ENCODE data around the gene ATP8A2.

ATP8A2 gene

DNA sequence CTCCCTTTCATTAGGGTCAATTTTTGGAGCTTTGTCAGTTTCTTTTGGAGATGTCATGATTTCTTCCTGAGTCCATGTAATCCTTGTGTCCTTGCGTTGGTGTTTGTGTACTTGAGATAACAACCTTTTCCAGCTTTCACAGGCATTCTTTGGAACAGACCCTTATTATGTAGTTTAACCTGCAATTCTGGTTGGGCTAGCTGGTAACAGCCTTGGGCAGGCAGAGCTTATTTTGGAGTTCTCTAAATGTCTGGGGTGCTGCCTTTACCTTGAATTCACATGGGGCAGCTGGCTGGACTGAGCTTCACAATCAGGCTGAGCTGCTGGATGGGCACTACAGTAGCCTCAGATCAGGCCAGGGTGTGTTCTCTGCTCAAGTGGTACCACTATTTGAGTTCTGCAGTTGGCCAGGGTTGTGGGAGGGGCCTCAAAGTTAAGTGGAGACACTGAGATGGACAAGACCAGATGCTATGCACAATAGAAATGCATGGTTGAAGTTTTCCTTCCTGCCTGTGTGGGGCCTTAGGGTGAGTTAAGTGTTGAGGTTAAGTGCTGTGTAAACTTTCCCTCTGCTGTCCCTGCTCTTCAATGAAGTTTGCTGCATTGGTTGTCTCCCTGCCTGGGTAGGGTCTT lies 277.3 kb downstream of the ATP8A2 start:
- TF ChIP-seq, protein P1, sequence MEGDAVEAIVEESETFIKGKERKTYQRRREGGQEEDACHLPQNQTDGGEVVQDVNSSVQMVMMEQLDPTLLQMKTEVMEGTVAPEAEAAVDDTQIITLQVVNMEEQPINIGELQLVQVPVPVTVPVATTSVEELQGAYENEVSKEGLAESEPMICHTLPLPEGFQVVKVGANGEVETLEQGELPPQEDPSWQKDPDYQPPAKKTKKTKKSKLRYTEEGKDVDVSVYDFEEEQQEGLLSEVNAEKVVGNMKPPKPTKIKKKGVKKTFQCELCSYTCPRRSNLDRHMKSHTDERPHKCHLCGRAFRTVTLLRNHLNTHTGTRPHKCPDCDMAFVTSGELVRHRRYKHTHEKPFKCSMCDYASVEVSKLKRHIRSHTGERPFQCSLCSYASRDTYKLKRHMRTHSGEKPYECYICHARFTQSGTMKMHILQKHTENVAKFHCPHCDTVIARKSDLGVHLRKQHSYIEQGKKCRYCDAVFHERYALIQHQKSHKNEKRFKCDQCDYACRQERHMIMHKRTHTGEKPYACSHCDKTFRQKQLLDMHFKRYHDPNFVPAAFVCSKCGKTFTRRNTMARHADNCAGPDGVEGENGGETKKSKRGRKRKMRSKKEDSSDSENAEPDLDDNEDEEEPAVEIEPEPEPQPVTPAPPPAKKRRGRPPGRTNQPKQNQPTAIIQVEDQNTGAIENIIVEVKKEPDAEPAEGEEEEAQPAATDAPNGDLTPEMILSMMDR (IDR thresholded peaks at IDR 0.05; ENCODE audit: low read depth, low read length), result no peak
- no peak for DNase-seq (ENCODE audit: extremely low read depth, low read depth)

DNA sequence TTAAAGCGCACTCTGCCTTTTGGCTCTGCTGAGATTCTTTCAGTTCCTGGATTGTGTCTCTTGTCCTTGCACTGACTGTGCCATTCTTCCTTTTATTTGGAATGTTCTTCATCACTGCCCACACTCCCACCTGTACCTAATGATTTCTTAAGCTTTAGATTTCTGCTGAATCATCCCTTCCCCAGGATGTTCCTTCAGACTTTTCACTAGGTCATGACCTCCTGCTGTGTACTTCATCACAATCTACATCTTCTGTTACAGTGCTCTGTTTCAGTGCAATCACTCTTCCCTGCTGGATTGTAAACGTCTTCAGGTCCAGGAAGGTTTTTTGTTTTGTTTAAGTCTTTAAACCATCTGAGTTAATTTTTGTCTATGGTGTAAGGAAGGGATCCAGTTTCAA lies 281.0 kb downstream of the ATP8A2 start:
- TF ChIP-seq, protein P1 (IDR thresholded peaks at IDR 0.05; ENCODE audit: low read depth, low read length), result no peak
- no peak for DNase-seq (ENCODE audit: extremely low read depth, low read depth)

DNA sequence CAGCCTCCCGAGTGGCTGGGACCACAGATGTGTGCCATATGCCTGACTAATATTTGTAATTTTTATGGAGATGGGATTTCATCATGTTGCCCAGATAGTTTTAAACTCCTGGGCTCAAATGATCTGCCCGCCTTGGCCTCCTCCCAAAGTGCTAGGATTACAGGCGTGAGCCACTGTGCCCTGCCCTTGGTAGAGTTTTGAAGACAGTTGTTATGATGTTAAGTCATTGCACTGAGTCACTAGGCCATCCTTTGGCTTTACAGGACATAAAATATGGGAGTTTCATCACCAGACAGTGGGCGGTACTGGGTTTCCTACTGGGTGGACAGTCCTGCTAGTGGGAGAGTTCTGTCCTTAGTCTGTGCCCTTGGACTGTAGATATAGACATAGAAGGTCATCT lies 282.5 kb downstream of the ATP8A2 start:
- TF ChIP-seq, protein P1 (IDR thresholded peaks at IDR 0.05; ENCODE audit: low read depth, low read length), result no peak
- DNase-seq (ENCODE audit: extremely low read depth, low read depth), result no peak

DNA sequence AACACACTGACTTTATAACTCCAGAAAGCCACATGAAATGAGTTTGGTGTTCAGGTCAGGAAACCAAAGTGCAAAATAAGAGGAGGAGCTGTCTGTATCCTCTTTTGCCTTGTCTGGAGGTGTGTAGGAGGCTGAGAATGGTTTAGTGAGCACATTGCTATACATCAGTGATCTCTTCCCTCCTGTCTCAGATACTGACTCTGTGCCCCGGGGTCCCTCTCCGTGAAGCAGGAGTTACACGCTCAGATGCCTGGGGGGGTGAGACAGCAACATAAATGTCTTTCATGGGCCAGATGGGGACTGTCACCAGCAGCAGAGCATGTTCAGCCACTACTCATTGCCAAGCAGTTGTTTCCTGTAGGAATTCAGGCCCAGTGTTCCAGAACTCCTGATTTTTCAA lies 285.4 kb downstream of the ATP8A2 start:
- TF ChIP-seq, protein P1 (IDR thresholded peaks at IDR 0.05; ENCODE audit: low read depth, low read length), result no peak
- DNase-seq (ENCODE audit: extremely low read depth, low read depth), result no peak

DNA sequence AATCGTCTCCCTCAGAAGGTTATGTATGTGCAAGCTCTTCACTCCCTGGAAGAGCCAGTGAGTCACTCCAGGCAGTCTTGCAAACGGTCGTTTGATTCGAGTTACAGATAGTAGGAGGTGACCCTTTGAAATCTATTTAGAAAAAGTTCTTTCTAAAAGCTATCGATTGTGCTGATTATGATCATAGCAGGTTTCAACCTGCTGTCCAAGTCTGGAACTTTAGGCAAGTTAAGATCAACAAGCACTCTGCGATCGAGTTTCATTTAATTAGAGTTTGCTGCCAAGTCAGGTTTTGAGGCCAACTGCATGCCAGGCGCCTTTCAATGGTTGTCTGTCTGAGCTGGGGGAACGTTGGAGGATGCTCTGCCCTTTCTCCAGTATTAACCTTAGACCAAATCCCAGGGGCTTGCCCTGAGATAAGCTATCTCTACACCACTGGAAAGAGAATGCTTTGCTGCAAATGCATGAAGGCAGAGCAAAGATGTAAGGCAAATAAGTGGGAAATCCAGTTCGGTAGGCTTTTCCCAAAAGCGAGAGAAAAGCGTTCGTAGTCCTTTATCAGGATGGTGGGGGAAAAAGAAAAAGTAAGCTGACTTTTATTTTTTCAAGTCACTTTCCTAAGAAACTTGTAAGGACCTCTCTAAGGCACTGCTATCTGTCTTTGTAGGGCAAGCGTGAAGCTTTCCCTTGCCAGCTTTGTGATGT lies 287.5 kb downstream of the ATP8A2 start:
- DNase-seq (ENCODE audit: extremely low read depth, low read depth), result no peak
- TF ChIP-seq, protein P1 (IDR thresholded peaks at IDR 0.05; ENCODE audit: low read depth, low read length), result no peak

DNA sequence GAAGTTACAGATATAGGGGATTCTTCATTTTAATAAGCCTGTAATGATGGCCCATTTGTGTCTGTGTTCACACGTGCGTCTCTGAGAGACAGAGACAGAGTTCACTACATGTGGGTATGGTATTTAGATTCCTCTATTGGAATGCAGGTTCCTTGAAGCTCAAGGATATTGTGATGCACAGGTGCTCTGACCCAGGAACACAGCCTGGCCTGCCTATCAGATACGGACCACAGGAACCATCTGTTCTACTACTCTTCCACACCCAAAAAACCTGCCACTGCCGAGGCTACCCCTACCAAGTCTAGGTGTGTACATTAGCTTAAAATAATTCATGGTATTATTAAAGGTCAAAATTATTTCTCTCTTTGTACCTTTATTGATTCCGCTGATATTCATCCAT lies 289.2 kb downstream of the ATP8A2 start:
- TF ChIP-seq, protein P1 (IDR thresholded peaks at IDR 0.05; ENCODE audit: low read depth, low read length), result no peak
- no peak for DNase-seq (ENCODE audit: extremely low read depth, low read depth)

DNA sequence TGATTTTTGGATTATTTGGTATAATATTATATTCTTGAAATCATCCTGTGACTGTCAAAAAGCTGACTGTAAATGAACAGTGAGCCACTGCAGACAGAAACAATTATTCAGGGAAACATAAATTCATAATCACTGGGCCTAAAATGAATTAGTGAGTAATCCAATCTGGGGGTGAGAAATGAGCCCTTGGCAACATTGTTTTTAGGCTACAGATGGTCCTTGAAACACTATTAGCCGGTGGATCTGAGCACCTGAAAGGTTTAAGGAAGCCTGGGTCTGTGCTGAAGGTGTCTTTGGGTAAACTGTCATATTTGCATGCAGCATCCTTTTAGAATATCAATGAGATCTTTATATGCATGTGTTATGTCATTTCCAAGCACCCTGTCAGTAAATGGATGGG lies 290.7 kb downstream of the ATP8A2 start:
- no peak for DNase-seq (ENCODE audit: extremely low read depth, low read depth)
- TF ChIP-seq, protein P1 (IDR thresholded peaks at IDR 0.05; ENCODE audit: low read depth, low read length), result no peak
